GM23248 (cell line): ENCODE results near the gene C2orf81.

Experiments used
- EZH2 ChIP-seq: fragments of 200-600 bp; sonication (generic); IDR thresholded peaks from 2 replicates; pipeline ENCODE4 v1.6.1; 2018; ENCODE audit warnings: antibody characterized with exemption, mild to moderate bottlenecking; ENCODE audit not compliant: insufficient read depth, poor library complexity, severe bottlenecking
- EZH2phosphoT487 ChIP-seq: fragments of 200-600 bp; sonication (generic); IDR thresholded peaks from 2 replicates; pipeline ENCODE4 v1.6.1; 2018; ENCODE audit warnings: antibody characterized with exemption, moderate library complexity, mild to moderate bottlenecking, low read depth; ENCODE audit not compliant: insufficient read depth

DNA sequence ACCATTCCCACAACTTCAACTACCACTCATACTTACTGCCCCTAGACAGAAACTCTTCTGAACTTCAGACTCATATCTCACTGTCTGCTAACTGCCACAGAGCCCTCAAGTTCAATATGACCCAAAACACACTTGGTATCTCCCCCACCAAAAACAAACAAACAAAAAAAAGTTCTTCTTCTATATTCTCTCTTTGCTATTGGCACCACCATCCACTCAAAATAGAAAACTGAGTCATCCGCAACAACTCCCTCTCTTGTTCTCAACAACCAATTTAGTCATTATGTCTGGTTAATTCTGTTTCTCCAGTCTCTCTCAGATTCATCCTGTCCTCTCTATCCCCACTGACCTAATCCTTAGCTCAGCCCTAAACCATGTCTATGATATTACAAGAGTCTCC lies 34.1 kb downstream of the C2orf81 start:
- TF ChIP-seq EZH2 (no peak), EZH2phosphoT487 (no peak)
